H9 (cell line): ENCODE data around the gene PHGDH. TPM values are rescaled to one million over a fixed set of nuclear protein-coding genes. Genes with fewer than 3 reads are reported as not detected.
A peak's percentile ranks its signal among the peaks of the same experiment; 100 is the strongest.
"Not testable (repeated sequence)": the region's sequence is repeated elsewhere in the genome, so short reads cannot be mapped to it uniquely, and the experiment has no call there.

ENCODE experiments used
- DNase-seq: peaks from one replicate; pipeline ENCODE4 v3.0.0-alpha.2; 2017
- H2AFZ ChIP-seq: one replicate; pipeline ENCODE4 v1.6.1; 2013; ENCODE audit warnings: mild to moderate bottlenecking, low read length, control low read depth, moderate library complexity
- H2AK5ac ChIP-seq: 2 replicates; pipeline ENCODE4 v1.6.1; 2013; ENCODE audit warnings: low read length, control low read depth, mixed read lengths; ENCODE audit not compliant: insufficient read length
- H2BK120ac ChIP-seq: one replicate; pipeline ENCODE4 v1.6.1; 2013; ENCODE audit warnings: low read depth, mild to moderate bottlenecking, low read length, control low read depth, inconsistent platforms; ENCODE audit not compliant: poor library complexity, severe bottlenecking
- H2BK12ac ChIP-seq: 2 replicates; pipeline ENCODE4 v1.6.1; 2013; ENCODE audit warnings: low read length, control low read depth, mixed read lengths, low read depth; ENCODE audit not compliant: insufficient read length
- H2BK15ac ChIP-seq: 2 replicates; pipeline ENCODE4 v1.6.1; 2013; ENCODE audit warnings: low read depth, low read length, control low read depth
- H2BK20ac ChIP-seq: one replicate; pipeline ENCODE4 v1.6.1; 2013; ENCODE audit warnings: low read depth, mild to moderate bottlenecking, low read length, control low read depth, inconsistent platforms; ENCODE audit not compliant: poor library complexity, severe bottlenecking
- H2BK5ac ChIP-seq: 2 replicates; pipeline ENCODE4 v1.6.1; 2013; ENCODE audit warnings: low read length, control low read depth, mixed read lengths; ENCODE audit not compliant: insufficient read length
- H3K14ac ChIP-seq: 2 replicates; pipeline ENCODE4 v1.6.1; 2013; ENCODE audit warnings: low read length, control low read depth; ENCODE audit not compliant: insufficient read depth
- H3K18ac ChIP-seq: 2 replicates; pipeline ENCODE4 v1.6.1; 2013; ENCODE audit warnings: low read depth, mild to moderate bottlenecking, mixed read lengths, low read length, control low read depth; ENCODE audit not compliant: insufficient read length
- H3K23ac ChIP-seq: 2 replicates; pipeline ENCODE4 v1.6.1; 2013; ENCODE audit warnings: low read length, control low read depth, mixed read lengths, low read depth; ENCODE audit not compliant: insufficient read length
- H3K23me2 ChIP-seq: 2 replicates; pipeline ENCODE4 v1.6.1; 2013; ENCODE audit warnings: low read depth, mild to moderate bottlenecking, mixed read lengths, low read length, control low read depth; ENCODE audit not compliant: insufficient read length, poor library complexity, severe bottlenecking
- H3K27ac ChIP-seq: 2 replicates; pipeline ENCODE4 v1.5.1; 2013; ENCODE audit warnings: low read length, control low read depth, mixed read lengths, low read depth; ENCODE audit not compliant: insufficient read length
- H3K27me3 ChIP-seq: 2 replicates; pipeline ENCODE4 v1.6.1; 2013; ENCODE audit warnings: low read length, control low read depth, inconsistent platforms; ENCODE audit not compliant: insufficient read depth
- H3K4ac ChIP-seq: 2 replicates; pipeline ENCODE4 v1.6.1; 2013; ENCODE audit warnings: low read depth, mild to moderate bottlenecking, control low read depth, inconsistent platforms, low read length, moderate library complexity
- H3K4me1 ChIP-seq: 2 replicates; pipeline ENCODE4 v1.6.1; 2013; ENCODE audit warnings: low read length, control low read depth, inconsistent platforms; ENCODE audit not compliant: insufficient read depth
- H3K4me2 ChIP-seq: 2 replicates; pipeline ENCODE4 v1.6.1; 2013; ENCODE audit warnings: low read length, control low read depth, mixed read lengths; ENCODE audit not compliant: insufficient read length, insufficient read depth
- H3K56ac ChIP-seq: 2 replicates; pipeline ENCODE4 v1.6.1; 2013; ENCODE audit warnings: low read depth, mild to moderate bottlenecking, mixed read lengths, low read length, control low read depth; ENCODE audit not compliant: insufficient read length
- H3K79me1 ChIP-seq: 2 replicates; pipeline ENCODE4 v1.6.1; 2013; ENCODE audit warnings: low read depth, mild to moderate bottlenecking, moderate library complexity, low read length, control low read depth, inconsistent platforms; ENCODE audit not compliant: insufficient read depth, poor library complexity, severe bottlenecking
- H3K79me2 ChIP-seq: 2 replicates; pipeline ENCODE4 v1.6.1; 2013; ENCODE audit warnings: low read length, control low read depth, inconsistent platforms; ENCODE audit not compliant: insufficient read depth
- H3K9ac ChIP-seq: 2 replicates; pipeline ENCODE4 v1.6.1; 2013; ENCODE audit warnings: low read length, control low read depth, mixed read lengths; ENCODE audit not compliant: insufficient read length; ENCODE audit errors: extremely low read depth
- H3K9me3 ChIP-seq: one replicate; pipeline ENCODE4 v1.6.1; 2013; ENCODE audit warnings: low read depth, low read length, inconsistent platforms; ENCODE audit not compliant: control insufficient read depth
- H3T11ph ChIP-seq: one replicate; pipeline ENCODE4 v1.6.1; 2013; ENCODE audit warnings: mild to moderate bottlenecking, low read length, control low read depth, inconsistent platforms
- H4K20me1 ChIP-seq: one replicate; pipeline ENCODE4 v1.6.1; 2013; ENCODE audit not compliant: control insufficient read depth, insufficient read length, insufficient read depth
- H4K5ac ChIP-seq: 2 replicates; pipeline ENCODE4 v1.6.1; 2013; ENCODE audit warnings: low read depth, mild to moderate bottlenecking, mixed read lengths, low read length, control low read depth; ENCODE audit not compliant: insufficient read length
- H4K8ac ChIP-seq: replicated peaks from 2 replicates; pipeline ENCODE4 v1.6.1; 2013; ENCODE audit warnings: low read length, control low read depth, mixed read lengths, low read depth; ENCODE audit not compliant: insufficient read length
- H4K91ac ChIP-seq: 2 replicates; pipeline ENCODE4 v1.6.1; 2013; ENCODE audit warnings: low read depth, mild to moderate bottlenecking, moderate library complexity, mixed read lengths, low read length, control low read depth; ENCODE audit not compliant: insufficient read length
- H3K27ac Mint-ChIP-seq, 3 experiments: 2 replicates in 2 of 3; 3 replicates in 1 of 3; pipeline ENCODE4 v1.8.0; 2020 to 2021; ENCODE audit warnings: mixed read lengths in 3 of 3, mild to moderate bottlenecking in 1 of 3, moderate library complexity in 1 of 3
- H3K27me3 Mint-ChIP-seq: 2 replicates; pipeline ENCODE4 v1.8.0; 2021; ENCODE audit warnings: low read depth, mild to moderate bottlenecking, moderate library complexity, mixed read lengths
- H3K36me3 Mint-ChIP-seq, 3 experiments: 2 replicates in 2 of 3; 3 replicates in 1 of 3; pipeline ENCODE4 v1.8.0; 2020 to 2021; ENCODE audit warnings: low read depth in 3 of 3, mixed read lengths in 3 of 3; ENCODE audit not compliant: insufficient read depth in 1 of 3
- H3K4me1 Mint-ChIP-seq, 2 experiments: 2 replicates each; pipeline ENCODE4 v1.8.0; 2020; ENCODE audit warnings: mixed read lengths in 2 of 2
- H3K4me3 Mint-ChIP-seq, 2 experiments: 2 replicates in 1 of 2; 3 replicates in 1 of 2; pipeline ENCODE4 v1.8.0; 2020 to 2021; ENCODE audit warnings: mild to moderate bottlenecking in 2 of 2, mixed read lengths in 2 of 2, moderate library complexity in 1 of 2
- H3K9me3 Mint-ChIP-seq, 2 experiments: 2 replicates in 1 of 2; 3 replicates in 1 of 2; pipeline ENCODE4 v1.8.0; 2020; ENCODE audit warnings: mild to moderate bottlenecking in 2 of 2, mixed read lengths in 2 of 2, moderate library complexity in 1 of 2
- WGBS: extraction: QIAGEN DNeasy Blood & Tissue Kit; methylation state at CpG from one replicate; pipeline ENCODE4 v1.1.7; 2013; ENCODE audit warnings: missing lambda C conversion rate, low lambda C conversion rate, mixed read lengths; ENCODE audit not compliant: insufficient read length; ENCODE audit errors: extremely low coverage; 5-methylcytosine and 5-hydroxymethylcytosine counted together
- total RNA-seq: library from RNA; stranded (reverse); gene quantifications from 2 replicates; pipeline ENCODE4 v1.2.1, GENCODE V29; 2021

The PHGDH gene
- total RNA-seq, 1 experiment from 2014 or later = 458 TPM

GRCh38 chr1:119711356-119711803, 354 bp upstream of the PHGDH start:
- H3K4me2 ChIP-seq = peak overlapping the region; percentile 95
- H3K23me2 ChIP-seq = peaks cover 14% of the 10 kb centered on the region
- not testable (repeated sequence) for H4K8ac ChIP-seq, H3K27me3 Mint-ChIP-seq, H3K79me1 ChIP-seq, H4K5ac ChIP-seq, H2BK15ac ChIP-seq, H2AK5ac ChIP-seq, H3K9ac ChIP-seq, H3T11ph ChIP-seq, H3K27ac ChIP-seq, H3K18ac ChIP-seq, H2BK20ac ChIP-seq, H2BK5ac ChIP-seq, H3K27me3 ChIP-seq, H2AFZ ChIP-seq, H3K4ac ChIP-seq, H3K9me3 ChIP-seq, DNase-seq, H3K56ac ChIP-seq, H3K23ac ChIP-seq, H3K9me3 Mint-ChIP-seq, H2BK120ac ChIP-seq, H4K20me1 ChIP-seq, H4K91ac ChIP-seq, H3K14ac ChIP-seq, H2BK12ac ChIP-seq
- no CpG with 5 or more reads among the region's 10 CpGs for WGBS
- peaks cover 36 to 59% of the 10 kb centered on the region in 2 experiments for H3K4me1 Mint-ChIP-seq
- peak overlapping the region in 2 of 3 experiments; percentile 98; a peak in 3 of 7 replicates for H3K27ac Mint-ChIP-seq
- peaks cover 21% of the 10 kb centered on the region for H3K4me1 ChIP-seq
- peaks cover 24 to 31% (median 28%) of the 10 kb centered on the region in 3 experiments for H3K36me3 Mint-ChIP-seq
- peaks cover 31% of the 10 kb centered on the region for H3K79me2 ChIP-seq
- peak overlapping the region; percentile 98 to 100 for H3K4me3 Mint-ChIP-seq
